Testis (tissue), 2 donors: ENCODE data around the gene ANGPT4.

ENCODE experiments used
- CTCF ChIP-seq, 3 experiments: fragments of 450-650 bp in 2 of 3; fragments of 200-600 bp in 1 of 3; sonication (generic) in 1 of 3; IDR thresholded peaks; one replicate each; pipeline ENCODE4 v1.5.1; 2016 to 2019; ENCODE audit warnings: antibody characterized with exemption in 3 of 3, mild to moderate bottlenecking in 2 of 3, moderate library complexity in 1 of 3
- POLR2A ChIP-seq: fragments of 450-650 bp; IDR thresholded peaks from one replicate; pipeline ENCODE4 v1.6.1; 2017; ENCODE audit warnings: antibody characterized with exemption, mild to moderate bottlenecking, moderate library complexity

- TF ChIP-seq POLR2A, result no peak
- TF ChIP-seq CTCF (IDR thresholded peaks at IDR 0.05), result no peak
These were observed 73.6 kb downstream of the ANGPT4 start for GRCh38 chr20:842547-842940.
